GM19025 (cell line): ENCODE results near the gene BHLHE40.
"Not testable (repeated sequence)": the region's sequence is repeated elsewhere in the genome, so short reads cannot be mapped to it uniquely, and the experiment has no call there.

ENCODE experiments used
- ATAC-seq: cut with Tn5 transposase; IDR thresholded peaks from one replicate; pipeline ENCODE4 v1.9.1; 2021; ENCODE audit warnings: mild to moderate bottlenecking, low read depth, moderate library complexity; ENCODE audit not compliant: unreplicated experiment

BHLHE40 gene

DNA sequence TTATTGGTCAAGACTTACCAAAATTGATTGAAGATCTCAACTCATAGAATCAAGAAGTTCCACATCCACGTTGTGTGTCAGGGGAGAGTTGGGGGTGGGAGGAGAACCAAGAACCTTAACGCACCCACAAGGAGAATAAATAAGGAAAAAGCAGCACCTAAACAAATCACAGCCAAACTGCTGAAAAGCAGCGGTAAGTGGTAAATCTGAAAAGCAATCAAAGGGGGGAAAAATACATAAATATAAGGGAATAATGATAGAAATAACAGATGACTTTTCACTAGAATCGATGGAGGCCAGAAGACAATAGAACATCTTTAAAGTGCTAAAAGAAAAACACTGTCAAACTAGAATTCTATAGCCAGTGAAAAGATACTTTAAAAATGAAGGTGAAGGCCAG, 20.1 kb upstream of the BHLHE40 start:
- ATAC-seq, result no peak

GRCh38 chr3:4961865-4962264, 17.4 kb upstream of the BHLHE40 start:
- ATAC-seq, result not testable (repeated sequence)

DNA sequence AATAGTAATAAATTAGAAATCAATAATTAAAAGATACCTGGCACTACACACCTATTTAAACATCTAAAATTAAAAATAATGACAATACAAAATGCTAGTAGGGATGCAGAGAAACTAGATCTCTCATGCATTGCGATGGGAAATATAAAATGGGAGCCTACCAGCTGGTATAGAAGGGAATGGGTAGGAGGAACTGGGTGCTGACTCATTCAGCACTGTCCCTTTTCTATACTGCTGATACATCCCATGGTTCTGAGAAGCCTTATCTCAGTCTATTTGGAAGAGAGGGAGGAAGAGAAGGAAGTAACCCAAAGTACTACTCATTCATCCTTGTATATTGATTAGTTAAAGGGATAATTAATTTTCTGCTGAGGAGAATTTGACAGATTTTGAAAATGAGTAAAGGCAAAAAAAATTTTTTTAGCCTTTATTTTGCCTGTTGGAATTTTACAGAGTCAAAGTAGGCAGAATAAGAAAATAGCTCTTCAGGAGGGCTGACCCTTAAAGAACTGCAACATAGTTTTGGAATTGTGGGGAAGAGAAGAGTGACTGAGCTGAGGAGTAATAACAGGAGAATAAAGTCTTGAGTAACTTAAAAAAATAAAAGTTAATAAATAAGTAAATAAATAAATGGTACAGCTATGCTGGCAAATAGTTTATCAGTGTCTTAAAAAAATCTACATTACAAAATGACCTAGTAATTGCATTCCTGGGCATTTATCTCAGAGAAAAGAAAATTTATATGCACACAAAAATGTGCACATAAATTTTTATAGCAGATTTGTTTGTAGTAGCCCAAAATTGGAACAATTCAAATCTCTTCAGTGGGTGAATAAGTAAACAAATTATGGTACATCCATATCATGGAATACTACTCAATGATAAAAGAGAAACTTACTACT, 15.3 kb upstream of the BHLHE40 start:
- ATAC-seq, result no peak

DNA sequence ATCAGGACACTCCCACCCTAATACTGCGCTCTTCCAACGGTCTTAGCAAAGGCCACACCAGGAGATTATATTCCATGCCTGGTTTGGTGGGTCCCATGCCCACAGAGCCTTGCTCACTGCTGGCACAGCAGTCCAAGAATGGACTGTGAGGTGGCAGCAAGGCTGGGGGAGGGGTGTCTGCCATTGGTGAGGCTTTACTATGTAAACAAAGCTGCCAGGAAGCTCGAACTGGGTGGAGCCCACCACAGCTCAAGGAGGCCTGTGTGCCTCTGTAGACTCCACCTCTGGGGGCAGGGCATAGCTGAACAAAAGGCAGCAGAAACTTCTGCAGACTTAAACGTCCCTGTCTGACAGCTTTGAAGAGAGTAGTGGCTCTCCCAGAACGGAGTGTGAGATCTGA, 13.2 kb upstream of the BHLHE40 start:
- not testable (repeated sequence) for ATAC-seq

DNA sequence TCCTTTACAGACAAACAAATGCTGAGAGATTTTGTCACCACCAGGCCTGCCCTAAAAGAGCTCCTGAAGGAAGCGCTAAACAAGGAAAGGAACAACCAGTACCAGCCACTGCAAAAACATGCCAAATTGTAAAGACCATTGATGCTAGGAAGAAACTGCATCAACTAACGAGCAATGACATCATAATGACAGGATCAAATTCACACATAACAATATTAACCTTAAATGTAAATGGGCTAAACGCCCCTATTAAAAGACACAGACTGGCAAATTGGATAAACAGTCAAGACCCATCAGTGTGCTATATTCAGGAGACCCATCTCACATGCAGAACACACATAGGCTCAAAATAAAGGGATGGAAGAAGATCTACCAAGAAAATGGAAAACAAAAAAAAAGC, 11.6 kb upstream of the BHLHE40 start:
- not testable (repeated sequence) for ATAC-seq

DNA sequence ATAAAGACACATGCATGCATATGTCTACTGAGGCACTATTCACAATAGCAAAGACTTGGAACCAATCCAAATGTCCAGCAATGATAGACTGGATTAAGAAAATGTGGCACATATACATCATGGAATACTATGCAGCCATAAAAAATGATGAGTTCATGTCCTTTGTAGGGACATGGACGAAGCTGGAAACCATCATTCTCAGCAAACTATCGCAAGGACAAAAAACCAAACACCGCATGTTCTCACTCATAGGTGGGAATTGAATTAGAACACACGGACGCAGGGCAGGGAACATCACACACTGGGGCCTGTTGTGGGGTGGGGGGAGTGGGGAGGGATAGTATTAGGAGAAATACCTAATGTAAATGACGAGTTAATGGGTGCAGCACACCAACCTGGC, 7.8 kb upstream of the BHLHE40 start:
- not testable (repeated sequence) for ATAC-seq

- ATAC-seq, result no peak
Measured at GRCh38 chr3:4971838-4972237, 7.4 kb upstream of the BHLHE40 start.

- ATAC-seq, result no peak
Measured at GRCh38 chr3:4972652-4973643, 6.3 kb upstream of the BHLHE40 start.

DNA sequence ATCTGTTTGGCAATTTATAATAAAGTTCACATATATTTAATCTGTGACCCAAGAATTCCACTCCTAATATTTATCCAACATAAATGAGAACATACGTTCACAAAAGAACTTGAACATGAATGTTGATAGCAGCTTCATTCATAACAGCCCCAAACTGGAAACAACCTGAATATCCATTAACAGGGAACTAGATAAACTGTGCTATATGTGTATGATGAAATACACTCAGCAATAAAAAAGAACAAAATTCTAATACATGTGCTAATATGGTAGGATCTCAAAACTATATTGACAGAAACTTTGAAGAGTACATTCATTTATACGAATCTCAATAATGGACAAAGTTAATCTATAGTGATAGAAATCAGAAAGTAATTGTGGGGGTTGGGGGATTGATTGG, 5.1 kb upstream of the BHLHE40 start:
- no peak for ATAC-seq

GRCh38 chr3:4976109-4976508, 3.1 kb upstream of the BHLHE40 start:
- no peak for ATAC-seq

- peak; percentile 29 for ATAC-seq
Measured at GRCh38 chr3:4977001-4977852, 2.0 kb upstream of the BHLHE40 start.

- no peak for ATAC-seq
Measured at GRCh38 chr3:4977853-4978203, 1.4 kb upstream of the BHLHE40 start.

DNA sequence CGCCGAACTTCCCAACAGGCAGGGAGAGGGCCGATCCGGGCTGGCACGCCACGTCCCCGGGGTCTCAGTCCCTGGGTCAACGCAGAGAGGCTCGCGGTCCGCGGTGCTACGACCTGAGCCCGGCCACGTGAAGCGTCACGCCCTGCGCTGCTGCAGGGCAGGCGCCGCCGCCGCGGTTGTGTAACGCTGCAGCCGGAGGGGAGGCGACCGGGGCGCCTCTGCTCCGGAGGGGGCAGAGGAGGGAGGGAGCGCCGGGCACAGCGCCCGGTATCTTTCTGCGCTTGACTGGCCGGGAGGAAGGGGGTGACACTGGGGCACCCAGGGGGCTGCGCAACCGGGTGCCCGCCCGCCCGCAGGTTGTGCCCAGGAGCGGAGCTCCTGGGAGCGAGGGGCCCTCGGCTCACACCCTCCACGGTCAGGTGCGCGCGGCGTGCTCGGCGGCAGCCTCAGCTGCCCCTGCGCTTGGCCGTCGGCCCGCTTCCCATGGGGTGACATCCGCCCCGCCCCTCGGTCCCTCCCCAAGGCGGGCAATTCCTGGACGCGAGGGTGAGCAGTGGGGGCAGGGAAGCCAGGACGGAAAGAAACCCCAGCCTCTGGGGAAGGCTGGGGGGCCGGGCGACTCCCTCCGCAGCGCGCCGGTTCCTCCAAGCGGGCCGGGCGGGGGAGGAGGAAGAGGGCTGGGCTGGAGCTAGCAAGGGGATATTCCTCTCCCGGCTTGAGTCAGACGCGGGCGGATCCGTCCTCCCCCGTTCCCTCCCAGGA, 852 bp upstream of the BHLHE40 start:
- peak; percentile 41 for ATAC-seq

DNA sequence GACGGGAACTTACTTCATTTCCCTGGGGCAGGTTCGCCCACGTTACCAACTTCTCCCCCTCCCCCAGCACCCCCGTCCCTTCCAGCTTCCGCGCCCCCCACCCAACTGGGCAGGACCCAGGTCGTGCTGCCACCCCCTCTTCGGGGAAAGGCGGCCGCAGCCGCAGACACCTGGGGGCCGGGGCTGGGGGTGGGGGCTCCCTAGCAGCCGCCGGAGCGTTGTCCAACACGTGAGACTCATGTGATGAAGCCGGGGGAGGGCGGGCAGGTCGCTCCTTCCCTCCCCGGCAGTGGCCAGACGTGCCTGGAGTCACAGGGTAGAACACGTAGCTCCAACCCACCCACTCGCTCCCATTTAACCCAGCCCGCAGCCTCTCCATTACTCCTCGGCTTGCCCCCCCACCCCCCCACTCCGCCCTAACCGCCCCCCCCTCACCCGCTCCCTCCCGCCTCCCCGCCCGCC, 240 bp upstream of the BHLHE40 start:
- peak; percentile 28 for ATAC-seq

- peak; percentile 6 for ATAC-seq
Measured at GRCh38 chr3:4980229-4981203, 1.3 kb downstream of the BHLHE40 start.

DNA sequence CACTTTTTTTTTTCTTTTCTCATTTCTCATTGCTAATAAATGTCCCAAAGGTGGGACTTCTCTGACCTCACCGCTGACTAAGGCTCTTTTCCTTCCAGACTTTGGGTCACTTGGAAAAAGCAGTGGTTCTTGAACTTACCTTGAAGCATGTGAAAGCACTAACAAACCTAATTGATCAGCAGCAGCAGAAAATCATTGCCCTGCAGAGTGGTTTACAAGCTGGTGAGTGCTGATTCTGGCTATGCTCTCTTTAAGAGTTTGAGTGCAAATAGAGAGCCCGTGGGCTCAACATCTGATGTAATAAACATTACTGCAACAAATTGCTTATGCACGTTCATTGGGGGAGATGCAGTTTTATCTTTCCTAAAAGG, 2.0 kb downstream of the BHLHE40 start:
- ATAC-seq, result no peak

DNA sequence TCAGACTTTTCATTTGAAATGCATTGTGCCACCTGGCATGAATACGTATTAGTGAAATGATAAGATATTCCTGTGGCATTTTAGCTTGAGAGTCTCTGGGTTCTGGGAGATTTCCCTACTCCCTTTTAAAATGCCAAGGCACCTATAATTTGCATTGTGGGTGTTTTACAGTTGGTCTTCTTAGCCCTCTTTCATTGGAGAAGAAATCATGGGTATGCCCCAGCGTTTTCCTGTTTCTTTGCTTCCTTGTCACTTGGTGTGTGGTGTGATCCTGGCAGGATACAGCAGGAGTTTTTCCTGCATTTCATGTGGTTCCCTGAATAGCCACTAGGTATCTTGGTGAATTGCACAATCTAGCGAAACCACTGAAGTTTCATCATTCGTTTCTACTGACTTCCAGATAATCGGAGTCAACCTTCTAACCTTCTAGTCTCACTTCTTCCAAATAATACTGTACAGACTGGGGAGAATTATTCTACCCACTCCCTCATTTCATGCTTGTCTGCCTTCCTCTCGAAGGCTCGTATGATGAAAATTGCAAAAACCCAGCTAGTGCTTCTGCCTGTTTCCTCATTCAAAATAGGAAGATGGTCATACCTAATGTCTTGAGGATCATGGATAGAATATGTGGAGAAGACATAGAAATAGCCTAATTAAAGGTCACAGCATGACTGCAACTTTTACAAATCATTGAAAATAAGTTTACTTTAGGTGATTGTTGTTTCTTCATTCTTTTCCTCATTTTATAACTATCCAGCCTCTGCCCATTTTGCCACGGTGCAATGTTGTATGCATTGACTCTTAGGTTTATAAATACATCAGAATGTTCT, 2.6 kb downstream of the BHLHE40 start:
- ATAC-seq, result no peak
